Activated T-helper 1 cell treated with Interleukin-2 at 50 U/mL for 16 hours (primary cell): ENCODE results near the gene CYP11A1.
A peak's percentile ranks its signal among the peaks of the same experiment; 100 is the strongest.

Experiments
- DNase-seq: peaks from one replicate; pipeline ENCODE4 v3.0.0-alpha.2; 2020; ENCODE audit warnings: low read depth

CYP11A1 gene

GRCh38 chr15:74388363-74388951, 21.0 kb upstream of the CYP11A1 start:
- DNase-seq, result no peak

DNA sequence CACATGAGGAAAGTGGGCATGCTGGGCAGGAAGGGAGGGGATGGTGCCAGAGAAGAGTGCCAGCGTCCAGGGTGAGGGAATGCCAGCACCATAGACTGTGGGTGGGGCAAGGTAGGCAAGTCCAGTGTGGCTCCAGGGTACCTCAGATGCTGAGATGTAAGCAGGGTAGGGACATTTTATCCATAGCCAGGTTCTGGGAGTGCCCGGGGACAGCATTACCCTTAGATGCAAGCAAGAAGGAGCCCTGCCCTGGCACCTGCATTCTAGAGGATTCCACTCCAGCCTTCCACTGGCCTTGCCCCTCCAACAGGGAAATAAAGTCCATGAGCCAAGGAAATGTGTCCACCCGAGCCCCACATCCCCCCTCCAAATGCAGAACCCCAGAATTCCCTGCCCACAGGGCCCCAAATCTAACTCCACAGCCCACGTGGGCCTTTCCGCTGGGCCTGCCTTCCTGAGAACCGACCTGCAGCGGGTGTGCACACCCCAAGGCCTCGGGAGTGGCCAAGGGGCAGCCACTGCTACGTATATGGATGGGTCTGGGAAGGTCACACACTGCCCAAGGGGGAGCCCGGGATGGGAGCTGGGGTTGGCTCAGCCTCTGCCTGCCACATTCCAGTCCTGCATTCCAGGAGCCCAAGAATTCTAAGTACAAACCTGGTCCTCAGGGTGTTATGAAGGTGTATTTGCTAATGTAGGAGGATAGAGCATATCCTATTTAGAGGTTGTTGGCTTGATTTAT, 20.3 kb upstream of the CYP11A1 start:
- DNase-seq, result no peak

DNA sequence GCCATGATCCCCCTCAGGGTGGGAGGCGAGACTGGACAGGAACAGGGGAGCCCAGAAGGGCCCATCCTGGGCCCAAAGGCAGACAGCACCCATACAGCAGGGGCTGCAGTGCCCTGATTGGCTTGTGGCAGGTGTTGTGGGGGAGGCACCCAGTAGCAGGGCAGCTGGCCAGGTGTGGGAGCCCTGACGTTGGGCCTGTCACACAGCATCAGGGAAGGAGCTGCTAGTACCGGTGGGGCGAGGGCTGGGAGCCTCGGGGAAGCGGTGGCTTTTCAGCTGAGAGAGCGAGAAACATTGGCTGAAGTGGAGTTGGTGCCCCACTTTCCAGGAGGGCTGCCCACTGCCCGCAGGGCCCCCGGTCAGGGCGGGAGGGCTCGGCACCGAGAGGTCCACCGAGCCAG, 19.7 kb upstream of the CYP11A1 start:
- no peak for DNase-seq

DNA sequence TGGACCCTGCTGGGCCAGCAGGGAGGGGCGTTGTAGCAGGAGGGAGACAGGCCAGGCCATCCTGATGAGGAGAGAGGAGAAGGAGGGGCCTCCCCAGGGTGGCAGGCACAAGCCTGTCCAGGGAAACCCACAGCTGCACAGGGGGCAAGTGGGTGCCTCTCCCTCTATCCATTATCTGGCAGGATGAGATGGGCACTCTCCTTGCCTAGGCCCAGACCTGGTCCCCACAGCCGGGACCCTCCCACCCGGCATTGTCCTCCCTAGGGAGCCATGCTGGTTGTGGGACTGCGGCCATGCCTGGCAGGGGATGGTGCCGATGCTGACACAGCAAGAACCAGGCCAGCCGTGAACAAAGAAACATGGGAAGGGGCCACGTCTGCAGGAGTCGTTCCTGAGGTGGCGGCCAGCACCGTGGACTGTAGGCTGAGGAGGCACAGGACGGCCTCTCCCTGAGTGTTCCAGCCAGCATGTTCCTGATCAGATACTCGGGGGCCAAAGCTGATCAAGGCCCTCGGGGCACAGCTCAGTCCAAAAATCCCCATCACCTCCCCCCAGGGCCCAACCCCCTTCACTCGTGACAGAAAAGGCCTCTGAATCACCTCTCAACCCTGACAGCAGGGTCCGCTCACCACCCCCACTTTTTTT, 19.2 kb upstream of the CYP11A1 start:
- no peak for DNase-seq

DNA sequence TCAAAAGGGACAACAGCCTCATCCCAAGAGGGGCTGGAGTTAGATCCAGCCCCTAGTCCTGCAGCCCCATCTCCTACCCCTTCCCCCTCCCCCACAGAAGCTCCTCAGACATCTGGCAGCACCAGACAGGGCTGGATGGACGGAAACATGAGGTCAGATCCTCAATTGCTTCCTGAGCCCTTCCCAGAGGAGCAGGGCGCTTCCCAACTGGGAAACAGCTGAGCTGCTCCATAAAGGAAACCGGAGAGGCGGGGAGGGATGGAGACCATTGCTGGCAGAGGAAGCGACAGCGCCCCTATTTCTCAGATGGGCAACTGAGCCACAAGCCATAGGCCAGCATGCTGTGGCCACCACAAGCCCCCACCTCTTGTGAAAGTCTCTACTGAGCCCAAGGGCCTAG, 18.3 kb upstream of the CYP11A1 start:
- no peak for DNase-seq

GRCh38 chr15:74384881-74385643, 17.6 kb upstream of the CYP11A1 start:
- no peak for DNase-seq

DNA sequence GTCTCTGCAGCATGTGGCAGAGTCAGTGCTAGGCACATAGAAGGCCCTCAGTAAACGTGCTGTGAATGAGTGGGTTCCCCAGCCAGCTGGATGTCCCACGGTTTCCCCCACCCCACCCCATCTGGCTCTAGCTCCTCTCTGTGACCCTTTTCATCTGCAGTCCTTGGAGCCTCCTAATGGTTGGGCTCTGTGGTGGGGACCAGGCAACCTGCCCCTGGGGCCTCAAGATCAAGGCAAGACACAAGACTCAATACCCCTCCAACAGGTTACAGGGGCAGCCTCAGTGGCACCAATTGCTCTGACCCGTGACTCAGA, 17.1 kb upstream of the CYP11A1 start:
- no peak for DNase-seq

GRCh38 chr15:74383695-74384565, 16.5 kb upstream of the CYP11A1 start:
- no peak for DNase-seq

DNA sequence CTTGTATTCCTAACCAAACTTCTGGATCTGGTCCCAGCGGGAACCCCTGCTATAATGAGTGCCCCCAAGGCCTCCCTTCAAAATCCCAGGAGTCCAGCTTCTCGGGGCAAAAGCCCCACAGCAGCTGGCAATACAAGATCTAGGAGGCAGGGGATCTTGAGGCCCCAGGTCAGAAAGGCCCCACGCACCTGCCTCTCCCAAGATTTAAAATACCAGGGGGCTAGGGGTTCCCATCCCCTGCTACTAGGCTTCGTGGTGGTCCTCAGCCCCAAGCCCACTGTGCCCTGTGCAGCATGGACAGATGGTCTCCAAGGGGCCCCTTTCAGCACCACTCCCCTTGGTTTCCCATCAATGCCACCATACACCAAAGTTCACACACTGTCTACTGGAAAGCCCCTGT, 15.8 kb upstream of the CYP11A1 start:
- no peak for DNase-seq

DNA sequence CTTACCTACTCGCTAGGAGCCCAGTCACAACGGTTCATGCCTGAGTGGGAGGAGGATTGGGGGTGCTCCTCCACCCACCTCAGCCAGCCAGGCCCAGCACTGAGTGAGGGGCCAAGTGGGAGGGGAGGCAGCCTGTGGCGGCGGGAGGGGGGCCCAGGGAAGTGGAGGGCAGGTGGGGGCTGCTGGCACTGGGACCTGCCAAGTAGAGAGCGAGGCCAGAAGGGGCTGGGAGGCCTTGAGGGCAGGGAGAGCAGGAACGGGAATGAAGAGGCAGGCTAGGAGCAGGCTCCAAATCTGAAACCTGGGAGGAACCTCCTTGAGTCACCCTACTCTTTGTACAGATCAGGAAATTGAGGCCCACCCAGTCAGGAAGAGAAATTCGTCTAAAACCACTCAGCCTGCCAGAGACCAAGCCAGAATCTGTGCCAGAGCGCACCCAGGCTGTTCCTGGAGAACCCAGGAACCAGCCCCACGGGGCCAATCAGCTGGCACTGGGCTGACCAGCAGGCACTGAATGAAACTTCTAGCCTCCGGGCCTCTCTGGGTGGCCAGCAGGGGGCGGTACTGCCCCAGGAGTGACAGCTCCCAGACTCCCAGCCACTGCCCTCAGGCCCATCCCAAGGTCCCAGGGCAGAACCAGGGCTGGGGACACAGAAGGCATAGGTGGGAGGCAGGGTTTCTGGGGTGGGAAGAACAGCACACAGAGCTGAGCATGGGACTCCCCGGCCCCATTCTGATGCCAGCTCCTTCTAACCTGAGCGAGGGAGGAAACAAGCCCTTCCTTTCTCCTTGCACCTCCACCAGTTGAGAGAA, 14.8 kb upstream of the CYP11A1 start:
- peak; percentile 62 for DNase-seq

DNA sequence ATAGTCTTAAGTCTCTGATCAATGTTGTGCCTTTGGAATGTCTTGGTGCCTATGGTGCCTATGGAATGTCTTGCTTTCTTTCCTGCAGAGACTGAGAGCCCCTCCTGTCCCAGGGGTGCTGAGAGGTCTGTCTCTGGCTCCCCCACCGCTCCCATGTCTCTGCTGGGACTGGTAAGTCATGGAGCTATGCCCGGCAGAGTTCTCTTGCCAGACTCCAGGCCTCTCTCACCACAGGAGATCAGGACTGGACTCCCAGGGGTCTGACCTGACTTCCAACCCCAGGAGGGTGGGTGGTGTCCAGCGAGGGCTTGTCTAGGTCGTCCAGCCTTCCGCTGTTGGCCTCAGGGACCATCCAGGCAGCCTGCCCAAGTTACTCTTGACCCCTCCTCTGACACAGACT, 14.0 kb upstream of the CYP11A1 start:
- DNase-seq, result no peak

GRCh38 chr15:74381190-74381453, 13.7 kb upstream of the CYP11A1 start:
- no peak for DNase-seq

- DNase-seq, result no peak
Measured at GRCh38 chr15:74380361-74381189, 13.1 kb upstream of the CYP11A1 start.

DNA sequence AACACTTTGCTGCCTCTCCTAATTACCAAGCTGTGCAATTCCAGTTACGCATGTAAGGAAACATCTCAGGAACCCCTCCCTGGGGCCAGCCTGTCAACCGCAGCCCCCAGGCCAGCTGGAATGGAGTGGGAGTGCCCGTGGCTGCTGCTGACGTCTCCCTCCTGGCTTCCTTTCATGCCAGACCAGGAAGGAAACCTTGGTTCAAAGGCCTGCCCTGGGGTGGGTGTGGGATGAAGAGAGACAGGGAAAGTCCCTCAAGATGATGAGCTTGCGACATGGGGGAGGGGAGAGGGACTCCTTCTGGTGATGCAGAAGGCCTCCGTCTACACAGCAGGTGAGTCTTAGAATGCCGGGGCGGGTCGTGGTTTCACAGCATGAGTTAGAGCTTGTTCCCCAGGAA, 11.4 kb upstream of the CYP11A1 start:
- no peak for DNase-seq

- no peak for DNase-seq
Measured at GRCh38 chr15:74377831-74378766, 10.7 kb upstream of the CYP11A1 start.

DNA sequence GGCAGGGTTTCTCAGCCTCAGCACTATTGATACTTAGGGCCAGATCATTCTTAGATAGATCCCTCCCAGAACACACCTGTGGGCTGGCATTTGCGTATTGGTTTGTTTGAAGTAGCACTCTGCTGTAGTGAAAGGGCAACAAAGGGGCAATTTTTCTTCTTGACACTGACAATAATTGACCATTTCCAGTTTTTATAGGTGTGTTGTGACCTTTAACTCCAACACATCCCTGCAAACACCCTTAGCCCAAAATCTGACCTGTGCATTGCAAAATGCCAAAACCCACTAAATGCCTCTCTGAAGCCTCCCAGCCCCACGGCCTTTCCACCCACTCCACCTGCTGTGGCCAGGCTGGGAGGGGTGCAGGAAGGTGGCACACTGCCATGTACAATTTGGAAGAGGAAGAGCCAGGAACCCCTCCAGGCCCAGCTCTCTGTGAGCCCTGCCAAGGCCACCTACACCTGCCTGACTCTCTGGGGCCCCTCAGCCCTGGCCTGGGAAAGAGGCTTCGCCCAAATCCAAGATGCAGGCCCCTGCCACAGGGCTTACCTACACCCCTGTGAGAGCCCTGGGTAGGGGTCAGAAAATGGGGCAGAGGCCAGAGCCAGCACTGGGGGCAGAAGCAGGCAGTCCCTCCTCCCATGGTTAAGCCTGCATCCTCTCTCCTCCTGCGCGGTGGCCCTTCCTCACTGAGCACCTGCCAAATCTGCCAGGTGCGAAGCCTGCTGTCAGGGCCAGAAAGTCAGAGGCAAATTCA, 9.6 kb upstream of the CYP11A1 start:
- DNase-seq, result no peak

DNA sequence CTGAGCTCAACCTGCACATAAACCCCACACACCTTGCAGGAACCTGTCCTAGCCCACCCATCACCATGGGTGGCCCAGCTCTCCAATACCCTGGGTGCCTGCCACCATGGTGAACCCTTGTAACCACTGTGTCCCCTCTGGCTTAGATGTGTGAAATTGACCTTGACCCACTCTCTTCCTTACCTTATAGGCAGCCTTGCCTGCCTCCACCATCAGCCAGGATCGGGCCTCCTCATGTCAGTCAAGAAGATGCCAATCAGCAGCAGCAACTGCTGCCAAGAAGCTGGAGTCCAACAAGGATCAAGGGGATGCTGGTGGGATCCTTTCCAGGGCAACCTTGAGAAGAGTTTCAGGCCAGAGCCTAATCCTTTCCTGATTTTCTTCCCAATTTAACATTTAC, 8.8 kb upstream of the CYP11A1 start:
- no peak for DNase-seq

DNA sequence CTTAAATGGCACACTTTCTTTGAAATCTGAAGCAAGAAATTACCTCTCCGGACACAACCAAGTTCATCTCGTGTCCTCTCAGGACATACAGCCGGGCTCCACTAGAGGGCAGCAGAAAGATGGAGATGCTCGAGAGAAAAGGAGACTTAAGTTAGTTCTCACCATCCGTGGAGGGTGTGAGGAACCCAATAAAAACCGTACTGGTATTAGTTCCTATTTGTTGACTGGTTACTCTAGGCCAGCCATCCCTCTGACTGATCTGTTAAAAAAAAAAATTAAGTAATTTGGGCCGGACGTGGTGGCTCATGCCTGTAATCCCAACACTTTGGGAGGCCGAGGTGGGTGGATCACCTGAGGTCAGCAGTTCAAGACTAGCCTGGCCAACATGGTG, 7.9 kb upstream of the CYP11A1 start:
- peak; percentile 60 for DNase-seq
